T47D (cell line): ENCODE data around the gene PCYT1A.
"Not testable (repeated sequence)": the region's sequence is repeated elsewhere in the genome, so short reads cannot be mapped to it uniquely, and the experiment has no call there.

Experiments
- DNase-seq, 2 experiments: peaks; one replicate each; pipeline versions ENCODE4 v3.0.0 to v3.0.0-alpha.2; 2011 to 2012; ENCODE audit warnings: low read depth in 1 of 2, low spot score in 1 of 2
- JUND ChIP-seq: IDR thresholded peaks from 2 replicates; pipeline ENCODE4 v1.6.1; 2012; ENCODE audit warnings: low read depth
- in situ Hi-C: cut with HindIII; loops from 2 replicates; pipeline ENCODE4 v1.10.0; 2016; ENCODE audit warnings: low sequenced_read_pairs, low pct_unique_long_range_greater_than_20kb

The PCYT1A gene

DNA sequence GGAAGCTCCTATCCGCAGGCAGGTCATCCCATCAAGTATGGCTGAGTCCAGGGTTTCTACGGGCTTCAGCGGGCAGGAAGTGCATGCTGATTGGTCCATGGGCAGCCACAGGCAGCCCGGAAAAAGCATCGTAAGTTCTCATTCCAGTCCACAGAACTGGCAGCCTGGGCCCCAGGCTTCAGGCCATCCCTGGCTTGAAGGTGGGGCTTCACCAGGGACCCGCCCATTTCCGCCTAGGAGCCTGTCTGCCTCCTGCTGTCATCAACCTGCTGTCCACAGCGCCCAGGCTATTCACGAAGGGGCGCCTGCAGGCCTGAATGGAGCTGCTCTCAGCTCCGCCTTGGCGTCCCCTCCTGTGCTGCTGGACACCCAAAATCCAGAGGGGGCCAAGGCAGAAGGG lies 13.9 kb downstream of the PCYT1A start:
- DNase-seq: no peak
- no peak for TF ChIP-seq JUND
- in situ Hi-C loops: no loop called here

DNA sequence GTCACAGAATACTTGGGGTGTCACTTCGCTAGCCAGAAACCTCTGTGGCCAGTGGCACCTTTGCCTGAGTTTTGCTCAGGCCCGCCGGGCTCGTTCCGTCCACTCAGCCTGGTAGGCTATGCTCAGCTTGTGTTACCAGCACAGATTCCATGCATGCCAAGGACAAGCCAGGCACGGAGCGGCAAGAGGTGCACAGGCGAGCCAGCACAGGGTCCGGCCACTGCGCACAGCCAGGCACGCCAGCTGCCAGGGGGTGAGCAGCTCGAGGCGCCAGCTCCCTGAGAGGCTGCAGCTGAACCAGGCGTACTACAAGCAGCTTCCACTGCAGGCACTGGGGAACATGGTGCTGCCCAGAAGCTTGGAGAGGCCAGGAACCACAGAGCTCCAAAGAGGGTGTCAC lies 14.7 kb downstream of the PCYT1A start:
- no peak for TF ChIP-seq JUND
- in situ Hi-C loops: no loop called here
- DNase-seq: no peak

DNA sequence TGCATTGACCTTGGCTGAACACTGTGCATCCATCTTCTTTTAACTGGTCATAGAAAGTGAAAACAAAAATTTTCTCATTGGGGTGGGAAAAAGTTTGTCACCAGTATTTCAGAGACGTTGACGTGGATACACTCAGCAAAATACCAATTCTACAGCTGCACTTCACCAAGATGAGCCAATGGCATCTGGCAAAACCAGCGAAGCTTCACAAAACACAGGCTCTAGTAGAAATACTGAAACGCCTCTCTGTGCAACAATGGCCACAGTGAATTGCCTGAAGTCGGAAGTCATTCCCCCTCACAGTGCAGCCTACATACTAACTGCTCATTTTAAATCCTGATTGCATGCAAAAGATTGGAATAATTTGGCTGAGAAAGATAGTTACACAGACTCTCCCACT lies 17.0 kb downstream of the PCYT1A start:
- no peak for TF ChIP-seq JUND
- in situ Hi-C loops: no loop called here
- DNase-seq: no peak

DNA sequence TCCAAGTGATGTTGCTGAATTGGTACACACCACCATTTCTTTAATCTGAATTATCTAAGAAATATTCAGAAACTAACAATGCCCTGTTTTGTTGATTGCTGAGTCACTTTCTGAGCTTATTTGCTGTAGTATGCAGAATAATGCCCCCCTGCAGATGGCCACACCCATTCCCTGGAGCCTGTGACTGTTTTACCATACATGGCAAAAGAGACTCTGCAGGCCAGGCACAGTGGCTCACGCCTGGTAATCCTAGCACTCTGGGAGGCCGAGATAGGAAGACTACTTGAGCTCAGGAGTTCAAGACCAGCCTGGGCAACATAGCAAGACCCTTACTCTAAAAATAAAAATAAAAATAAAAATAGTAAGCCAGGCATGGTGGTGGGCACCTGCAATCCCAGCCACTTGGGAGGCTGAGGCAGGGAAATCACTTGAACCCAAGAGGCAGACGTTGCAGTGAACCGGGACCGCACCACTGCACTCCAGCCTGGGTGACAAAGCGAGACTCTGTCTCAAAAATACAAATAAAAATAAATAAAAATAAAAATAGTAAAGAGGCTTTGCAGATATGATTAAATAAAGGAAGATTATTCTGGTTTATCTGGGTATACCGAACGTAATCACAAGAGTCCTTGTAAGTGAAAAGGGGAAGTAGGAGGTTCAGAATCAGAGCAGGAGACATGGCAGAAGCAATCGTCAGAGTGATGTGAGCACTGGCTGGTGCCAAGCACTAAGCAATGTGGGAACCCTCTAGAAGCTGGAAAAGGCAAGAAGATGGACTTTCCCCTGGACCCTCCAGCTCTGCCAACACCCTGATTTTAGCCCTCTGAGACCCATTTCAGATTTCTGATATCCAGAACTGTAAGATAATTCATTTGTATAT lies 19.0 kb downstream of the PCYT1A start:
- no peak for TF ChIP-seq JUND
- in situ Hi-C loops: no loop called here
- DNase-seq: no peak

DNA sequence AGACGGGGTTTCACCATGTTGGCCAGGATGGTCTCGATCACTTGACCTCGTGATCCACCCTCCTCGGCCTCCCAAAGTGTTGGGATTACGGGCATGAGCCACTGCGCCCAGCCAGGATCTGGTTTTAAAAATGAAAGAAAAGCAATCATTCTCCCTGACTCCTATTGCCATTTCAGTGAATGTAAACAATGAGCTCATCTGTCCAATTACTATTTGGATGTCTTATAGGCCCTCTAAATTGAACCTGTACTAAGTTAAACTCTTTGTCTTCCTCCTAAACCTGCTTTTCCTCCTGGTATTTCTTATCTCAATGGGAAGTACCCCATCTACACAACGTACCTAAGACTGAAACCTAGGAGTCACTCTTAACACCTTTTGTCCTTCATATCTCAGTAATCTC lies 23.7 kb downstream of the PCYT1A start:
- TF ChIP-seq JUND: no peak
- DNase-seq: no peak
- in situ Hi-C loops: no loop called here

DNA sequence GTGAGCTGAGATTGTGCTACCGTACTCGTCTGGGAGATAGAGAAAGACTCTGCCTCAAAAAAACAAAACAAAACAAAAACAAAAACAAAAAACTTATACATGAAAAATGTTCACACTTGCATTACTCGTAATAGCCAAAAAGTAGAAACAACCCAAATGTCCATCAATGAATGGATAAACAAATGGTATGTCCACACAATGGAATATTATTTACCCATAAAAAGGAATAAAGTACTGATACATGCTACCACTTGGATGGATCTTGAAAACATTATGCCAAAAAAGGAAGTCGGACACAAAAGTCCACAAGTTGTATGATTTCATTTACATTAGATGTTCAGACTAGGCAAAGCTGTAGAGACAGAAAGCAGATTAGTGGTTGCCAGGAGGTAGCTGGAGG lies 26.7 kb downstream of the PCYT1A start:
- TF ChIP-seq JUND: no peak
- in situ Hi-C loops: no loop called here
- no peak for DNase-seq

DNA sequence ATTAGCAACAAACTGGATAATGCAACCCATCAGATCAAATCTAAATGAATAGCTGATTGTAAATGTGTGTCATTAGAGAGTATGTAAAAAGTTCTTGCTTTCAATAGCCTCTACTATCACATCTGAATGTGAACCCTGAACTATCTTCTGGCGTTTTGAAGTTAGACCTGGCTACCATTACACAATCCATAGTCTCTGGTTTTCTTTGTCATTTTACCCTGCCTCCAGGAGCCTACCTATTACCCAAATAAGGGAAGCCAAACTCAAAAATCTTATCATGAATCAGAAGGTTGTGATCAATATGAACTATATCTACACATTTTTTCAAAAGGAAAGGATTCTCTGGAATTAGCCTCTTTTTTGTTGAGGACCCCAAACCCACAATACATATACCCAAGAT lies 31.8 kb downstream of the PCYT1A start:
- in situ Hi-C loops: no loop called here
- no peak for TF ChIP-seq JUND

DNA sequence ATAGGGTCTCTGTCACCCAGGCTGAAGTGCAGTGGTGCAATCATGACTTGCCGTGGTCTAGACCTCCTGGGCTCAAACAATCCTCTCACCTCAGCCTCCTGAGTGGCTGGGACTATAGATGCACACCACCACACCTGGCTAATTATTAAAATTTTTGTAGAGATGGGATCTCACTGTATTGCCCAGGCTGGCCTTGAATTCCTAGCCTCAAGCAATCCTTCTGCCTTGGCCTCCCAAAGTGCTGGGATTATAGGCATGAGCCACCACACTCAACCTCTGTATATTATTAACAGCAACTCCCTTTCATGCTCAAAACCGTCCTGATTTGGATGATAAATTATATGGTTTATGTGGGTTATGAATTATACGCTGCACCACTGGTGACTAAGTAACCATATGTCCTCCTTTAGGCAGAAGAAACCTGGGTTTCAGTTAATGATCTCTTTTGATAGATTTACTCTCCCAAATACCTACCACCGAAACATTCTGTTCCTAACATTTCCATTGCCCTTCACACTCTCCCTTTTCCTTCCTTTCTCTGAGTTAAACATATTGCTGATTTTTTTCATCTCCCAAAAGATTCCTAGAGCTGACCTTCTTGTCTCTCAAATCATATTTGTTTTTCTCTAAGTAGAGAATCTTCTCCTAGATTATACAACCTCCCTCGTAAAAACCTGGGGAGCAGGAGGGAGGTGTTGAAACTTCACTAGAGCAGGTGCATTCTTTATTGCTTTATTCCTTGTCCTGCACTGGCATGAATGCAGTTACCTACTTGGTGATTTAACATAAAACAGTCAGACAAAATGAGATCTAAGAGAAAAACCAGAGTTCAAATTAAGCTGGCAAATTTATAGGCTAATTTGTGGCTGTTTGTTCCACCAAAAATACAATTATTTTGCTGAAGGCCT lies 32.9 kb downstream of the PCYT1A start:
- in situ Hi-C loops: no loop called here
- TF ChIP-seq JUND: no peak
- DNase-seq: no peak

More for the DNA sequence above, 31.8 kb downstream of the PCYT1A start:
- no peak for DNase-seq

DNA sequence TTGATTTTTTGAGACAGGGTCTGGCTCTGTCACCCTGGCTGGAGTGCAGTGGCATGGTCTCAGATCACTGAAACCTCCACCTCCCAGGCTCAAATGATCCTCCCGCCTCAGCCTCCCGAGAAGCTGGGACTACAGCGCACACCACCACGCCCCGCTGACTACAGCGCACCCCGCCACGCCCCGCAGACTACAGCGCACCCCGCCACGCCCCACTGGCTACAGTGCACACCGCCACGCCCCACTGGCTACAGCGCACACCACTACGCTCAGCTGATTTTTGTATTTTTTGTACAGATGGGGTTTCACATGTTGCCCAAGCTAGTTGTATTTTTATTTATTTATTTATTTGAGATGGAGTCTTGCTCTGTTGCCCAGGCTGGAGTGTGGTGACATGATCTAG lies 35.6 kb downstream of the PCYT1A start:
- in situ Hi-C loops: no loop called here
- no peak for TF ChIP-seq JUND
- no peak for DNase-seq

DNA sequence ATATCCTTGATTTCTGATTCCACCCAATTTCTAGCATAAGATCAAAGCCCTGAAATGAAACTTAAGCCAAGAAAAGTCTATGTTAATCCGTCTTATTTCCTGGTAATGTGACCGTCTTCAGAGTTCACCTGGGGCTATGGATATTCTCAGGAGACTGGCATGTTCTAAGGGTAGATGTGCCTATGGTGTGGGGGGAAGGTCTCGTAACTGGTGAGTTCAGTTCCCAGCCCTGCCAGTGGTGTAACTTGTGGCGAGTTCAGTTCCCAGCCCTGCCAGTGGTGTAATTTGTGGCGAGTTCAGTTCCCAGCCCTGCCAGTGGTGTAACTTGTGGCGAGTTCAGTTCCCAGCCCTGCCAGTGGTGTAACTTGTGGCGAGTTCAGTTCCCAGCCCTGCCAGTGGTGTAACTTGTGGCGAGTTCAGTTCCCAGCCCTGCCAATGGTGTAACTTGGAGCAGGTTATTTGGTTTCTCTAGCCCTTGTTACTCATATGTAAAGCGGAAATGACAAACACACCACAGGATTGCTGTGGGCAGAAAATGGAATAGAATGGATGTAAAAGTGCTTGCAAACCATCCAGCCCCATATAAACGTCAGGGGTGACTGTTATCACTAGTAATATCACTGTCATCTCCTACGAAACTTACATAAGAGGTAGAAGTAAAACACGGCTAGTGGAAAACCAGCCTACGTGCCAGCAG lies 40.8 kb downstream of the PCYT1A start:
- no peak for TF ChIP-seq JUND
- no peak for DNase-seq
- in situ Hi-C loops: no loop called here

DNA sequence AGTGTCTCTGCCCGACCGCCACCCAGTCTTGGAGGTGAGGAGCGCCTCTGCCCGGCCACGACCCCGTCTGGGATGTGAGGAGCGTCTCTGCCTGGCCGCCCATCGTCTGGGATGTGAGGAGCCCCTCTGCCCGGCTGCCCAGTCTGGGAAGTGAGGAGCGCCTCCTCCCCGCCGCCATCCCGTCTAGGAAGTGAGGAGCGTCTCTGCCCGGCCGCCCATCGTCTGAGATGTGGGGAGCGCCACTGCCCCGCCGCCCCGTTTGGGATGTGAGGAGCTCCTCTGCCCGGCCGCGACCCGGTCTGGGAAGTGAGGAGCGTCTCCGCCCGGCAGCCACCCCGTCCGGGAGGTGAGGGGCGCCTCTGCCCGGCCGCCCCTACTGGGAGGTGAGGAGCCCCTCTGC lies 43.4 kb downstream of the PCYT1A start:
- in situ Hi-C loops, DNase-seq: not testable (repeated sequence)

DNA sequence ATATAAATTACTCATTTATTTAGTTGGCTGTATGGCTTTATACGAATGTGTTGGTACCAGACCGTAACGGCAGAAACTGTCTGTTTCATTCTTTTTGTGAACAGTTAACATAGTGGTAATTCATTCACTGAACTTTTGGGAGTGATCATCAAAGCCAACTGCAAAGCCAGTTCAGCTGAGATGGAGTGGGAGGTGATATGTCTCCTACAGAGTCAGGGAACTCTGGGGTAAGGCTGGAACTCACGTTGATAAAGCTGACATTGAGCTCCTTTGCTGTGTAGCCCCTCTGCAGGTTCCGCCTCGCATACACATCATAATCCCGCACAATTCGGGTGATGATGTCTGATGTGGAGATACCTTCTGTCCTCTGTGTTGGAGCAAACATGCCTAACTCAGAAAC lies 45.8 kb downstream of the PCYT1A start:
- in situ Hi-C loops: no loop called here
- DNase-seq: no peak
- TF ChIP-seq JUND: no peak
